Kasumi-1 (cell line): ENCODE data around the gene ABHD11.

Source experiments
- DNase-seq, 2 experiments: peaks; one replicate each; lab custom pipeline; 2025; lab: John Stamatoyannopoulos, UW

ABHD11 gene

GRCh38 chr7:73701357-73701995 lies 37.1 kb downstream of the ABHD11 start:
- DNase-seq = peak; percentile 4 to 23

- no peak for DNase-seq
Observed at GRCh38 chr7:73700581-73701134, 37.9 kb downstream of the ABHD11 start.

DNA sequence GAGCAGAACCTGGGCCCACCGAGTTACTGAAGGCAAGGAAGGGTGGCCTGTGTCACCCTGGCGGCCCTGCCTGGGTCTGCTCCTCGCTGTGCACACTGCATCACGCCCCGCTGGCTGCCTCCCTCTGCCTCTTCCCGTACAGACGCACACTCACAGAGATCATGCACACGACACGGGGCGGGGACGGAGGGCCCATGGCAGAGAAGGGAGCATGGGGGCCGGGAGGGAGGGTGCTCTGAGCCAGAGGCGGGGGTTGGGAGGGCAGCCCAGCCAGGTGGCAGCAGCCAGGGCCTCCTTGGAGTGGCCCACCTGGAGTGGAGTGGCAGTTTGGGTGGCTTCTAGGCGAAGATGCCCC lies 38.6 kb downstream of the ABHD11 start:
- DNase-seq = no peak

GRCh38 chr7:73699370-73700068 lies 39.1 kb downstream of the ABHD11 start:
- no peak for DNase-seq

GRCh38 chr7:73698410-73698809 lies 40.2 kb downstream of the ABHD11 start:
- DNase-seq = no peak

DNA sequence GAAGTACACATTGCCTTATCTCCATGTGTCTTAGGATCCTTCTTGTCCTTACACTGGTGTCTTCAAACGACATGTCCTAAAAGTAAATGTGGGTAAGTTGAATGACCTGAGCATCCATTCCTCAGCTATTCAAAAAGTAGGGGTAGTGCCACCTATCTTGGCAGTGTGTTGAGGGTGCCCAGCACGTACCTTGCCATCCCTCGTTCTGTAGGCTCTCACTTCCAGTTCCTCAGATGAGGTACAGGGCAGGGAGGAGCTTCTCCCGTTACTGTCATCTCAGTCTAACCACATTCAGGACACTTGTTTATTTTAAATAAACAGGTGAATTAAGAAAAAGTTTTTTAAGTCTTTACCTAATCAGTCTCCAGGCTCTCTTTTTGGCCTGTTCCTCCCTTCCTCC lies 42.2 kb downstream of the ABHD11 start:
- no peak for DNase-seq

- no peak for DNase-seq
Observed at GRCh38 chr7:73690646-73691045, 48.0 kb downstream of the ABHD11 start.

GRCh38 chr7:73688288-73688687 lies 50.3 kb downstream of the ABHD11 start:
- no peak for DNase-seq
